HG03066 (cell line): ENCODE results near the gene SDC1.

Experiments
- ATAC-seq: cut with Tn5 transposase; IDR thresholded peaks from one replicate; pipeline ENCODE4 v1.9.1; 2021; ENCODE audit warnings: low read depth; ENCODE audit not compliant: unreplicated experiment

The SDC1 gene

GRCh38 chr2:20215183-20216040 is 9.5 kb downstream of the SDC1 start:
- ATAC-seq, result no peak

DNA sequence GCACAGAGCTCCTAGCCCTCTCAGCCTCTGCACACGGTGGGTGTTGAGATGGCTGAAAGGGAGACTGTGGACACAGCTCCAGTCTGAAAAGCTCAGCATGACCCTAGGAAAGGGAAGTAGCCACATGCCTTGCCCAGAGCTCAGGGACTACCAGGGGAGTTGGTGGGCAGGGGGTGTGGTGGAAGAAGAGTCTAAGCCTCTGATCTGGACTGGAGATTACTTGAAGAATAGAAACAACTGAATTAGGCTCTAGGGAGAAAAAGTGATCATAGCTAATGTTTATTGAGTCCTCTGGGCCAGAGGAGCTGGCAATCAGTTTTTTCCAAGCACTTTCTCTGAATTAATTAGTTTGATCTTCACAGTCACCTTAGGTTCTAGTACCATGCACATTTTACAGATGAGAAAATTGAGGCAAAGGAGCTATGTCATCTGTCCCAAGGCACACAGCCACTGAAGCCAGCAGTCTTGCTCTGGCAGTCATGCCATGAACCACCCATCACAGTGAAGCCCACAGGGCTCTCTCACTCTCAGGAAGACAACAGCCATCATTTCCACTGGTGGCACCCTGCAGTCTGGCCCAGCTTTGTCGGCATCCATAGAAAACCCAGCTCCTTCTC is 10.3 kb downstream of the SDC1 start:
- no peak for ATAC-seq

- no peak for ATAC-seq
Measured at GRCh38 chr2:20213651-20214565, 11.0 kb downstream of the SDC1 start.

- no peak for ATAC-seq
Measured at GRCh38 chr2:20212871-20213503, 11.9 kb downstream of the SDC1 start.

GRCh38 chr2:20212459-20212870 is 12.5 kb downstream of the SDC1 start:
- ATAC-seq, result no peak

DNA sequence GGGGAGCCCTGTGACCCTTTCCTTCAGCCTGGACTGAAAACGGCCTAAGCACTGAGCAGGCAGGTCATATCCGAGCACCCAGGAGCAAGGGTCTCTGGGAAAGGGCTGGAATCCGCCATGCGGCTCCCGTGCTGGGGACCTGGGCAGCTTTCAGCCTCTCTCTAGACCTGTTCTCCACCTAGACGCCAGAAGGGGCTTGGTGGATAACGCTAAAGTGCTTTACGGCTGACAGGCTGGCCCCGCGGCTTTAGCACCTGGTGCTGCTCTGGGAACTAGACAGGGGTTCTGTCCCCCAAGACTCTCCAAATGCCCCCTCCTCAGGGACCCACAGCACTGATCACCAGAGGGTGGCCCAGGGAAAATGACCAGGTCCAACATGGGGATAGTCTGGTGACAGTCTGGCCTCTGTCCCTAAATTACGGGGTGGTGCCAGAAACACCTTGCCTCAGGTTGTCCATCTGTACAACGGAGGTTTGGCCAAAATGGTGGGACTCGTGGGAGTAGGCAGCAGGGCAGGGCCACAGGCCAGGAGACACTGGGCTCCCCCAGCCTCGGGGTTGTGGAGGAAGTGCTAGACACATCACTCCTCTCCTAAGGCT is 13.0 kb downstream of the SDC1 start:
- no peak for ATAC-seq

GRCh38 chr2:20211420-20211819 is 13.5 kb downstream of the SDC1 start:
- ATAC-seq, result no peak

DNA sequence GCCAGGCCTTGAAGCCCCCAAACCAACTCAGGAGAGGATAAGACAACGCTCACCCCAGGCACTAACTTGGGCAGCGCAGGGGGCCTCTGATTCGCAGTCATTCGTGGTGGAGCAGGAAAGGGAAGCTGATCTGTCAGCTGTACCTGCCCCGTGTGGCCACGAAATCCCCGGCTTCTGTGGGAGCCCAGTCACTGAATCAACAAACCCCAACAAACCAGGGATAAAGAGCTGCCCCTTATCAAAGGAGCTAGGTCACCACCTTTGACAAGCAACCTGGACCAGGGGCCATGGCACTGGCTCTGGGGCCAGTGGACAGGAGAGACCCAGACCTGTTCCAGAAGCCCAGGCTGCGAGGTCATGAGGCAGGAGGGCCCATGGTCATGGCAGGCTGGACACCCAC is 14.5 kb downstream of the SDC1 start:
- ATAC-seq, result no peak

- ATAC-seq, result no peak
Measured at GRCh38 chr2:20209373-20210109, 15.4 kb downstream of the SDC1 start.

DNA sequence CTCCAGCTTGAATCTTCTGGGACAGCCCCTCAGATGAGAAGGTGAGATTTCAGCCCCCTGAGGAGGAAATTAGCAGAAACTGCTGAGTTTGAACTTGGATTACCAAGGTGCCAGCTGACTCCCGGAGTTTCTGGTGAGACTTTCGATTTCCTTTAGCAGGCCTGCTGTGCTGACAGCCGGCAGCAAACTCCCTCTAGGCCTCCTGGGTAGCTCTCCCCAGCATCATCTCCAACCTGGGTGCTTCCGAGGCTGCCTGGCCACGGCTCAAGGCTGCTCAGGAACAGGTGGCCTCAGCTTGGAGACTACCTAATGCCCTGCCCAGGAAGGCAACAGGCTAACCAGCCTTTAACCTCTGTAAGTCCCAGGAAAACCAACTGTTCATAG is 16.5 kb downstream of the SDC1 start:
- no peak for ATAC-seq

DNA sequence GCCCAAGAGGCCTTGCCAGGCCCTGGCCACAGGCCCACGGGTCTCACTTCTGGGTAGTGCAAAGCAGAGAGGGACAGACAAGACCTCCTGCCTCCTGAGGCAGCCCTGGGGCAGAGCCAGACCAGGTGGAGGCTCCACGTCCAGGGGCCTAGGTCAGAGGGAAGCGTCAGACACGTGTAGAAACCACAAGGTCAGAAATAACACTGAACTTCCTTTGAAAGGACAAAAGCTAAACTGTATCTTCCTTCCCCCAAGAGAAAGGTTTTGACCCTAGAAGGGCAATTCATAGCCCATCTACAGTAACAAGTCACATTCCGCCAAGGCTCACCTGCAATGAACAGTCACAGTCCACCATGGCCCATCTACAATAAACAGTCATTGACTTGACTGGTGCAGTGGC is 17.9 kb downstream of the SDC1 start:
- no peak for ATAC-seq

DNA sequence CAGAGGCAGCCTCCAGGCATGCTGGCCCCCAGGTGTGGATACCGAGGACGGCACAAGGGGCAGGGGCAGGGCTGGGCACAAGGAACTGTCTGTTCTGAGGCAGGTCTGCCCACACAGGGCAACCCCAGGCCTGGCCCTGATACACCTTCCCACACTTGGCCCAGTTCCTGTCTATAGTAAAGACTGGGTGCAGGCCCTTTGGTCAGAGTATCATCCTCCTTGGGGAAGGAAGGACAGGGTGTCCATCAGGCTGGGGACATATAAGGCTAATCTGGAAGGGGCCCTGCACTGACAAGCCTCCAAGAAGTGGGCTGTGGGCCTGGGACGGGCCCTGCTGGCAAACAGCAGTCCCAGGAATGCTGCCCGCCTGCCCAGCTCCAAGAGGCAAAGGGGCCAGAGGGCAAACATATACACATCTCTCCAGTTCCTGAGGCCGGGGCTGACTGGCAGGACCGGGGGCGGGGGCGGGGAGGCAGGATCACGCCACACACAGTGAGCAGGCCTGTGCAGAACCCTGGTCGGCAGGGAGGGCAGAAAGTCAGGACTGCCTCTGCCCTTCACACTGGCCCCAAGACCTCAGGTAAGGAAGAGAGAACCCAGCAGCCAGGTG is 18.9 kb downstream of the SDC1 start:
- ATAC-seq, result no peak

DNA sequence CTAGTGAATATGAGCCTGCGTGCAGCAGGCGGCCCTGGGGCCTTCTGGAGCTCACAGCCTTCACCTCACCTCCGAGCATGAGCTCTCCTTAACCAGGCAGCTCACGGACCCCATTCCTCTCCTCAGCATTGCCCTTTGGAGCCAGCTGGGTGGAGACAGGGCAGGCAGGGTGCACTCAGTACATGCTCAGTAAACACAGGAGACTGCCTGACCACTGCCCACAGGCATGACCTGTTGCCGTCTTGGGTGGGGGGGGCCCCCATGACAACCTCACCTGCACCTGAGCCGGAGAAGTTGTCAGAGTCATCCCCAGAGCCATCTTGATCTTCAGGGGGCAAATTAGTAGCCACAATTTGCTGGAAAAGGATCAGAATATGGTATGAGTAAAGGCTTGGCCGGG is 19.9 kb downstream of the SDC1 start:
- no peak for ATAC-seq

GRCh38 chr2:20203521-20204225 is 21.3 kb downstream of the SDC1 start:
- no peak for ATAC-seq

DNA sequence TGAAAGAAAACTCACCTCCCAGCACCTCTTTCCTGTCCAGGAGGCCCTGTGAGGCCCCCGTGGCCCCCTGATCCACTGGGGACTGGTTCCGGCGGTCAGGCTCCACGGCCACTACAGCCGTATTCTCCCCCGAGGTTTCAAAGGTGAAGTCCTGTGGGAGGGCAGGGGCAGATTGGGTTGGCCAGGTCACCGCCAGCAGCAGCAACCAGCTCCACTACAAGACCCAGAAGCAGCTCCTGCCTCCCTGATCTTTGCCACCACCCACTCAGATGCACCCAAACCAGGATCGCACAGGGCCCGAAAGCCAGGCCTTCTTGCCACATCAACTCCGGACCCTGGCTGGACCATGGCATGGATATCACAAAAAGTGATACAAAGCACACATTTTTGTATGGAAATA is 21.9 kb downstream of the SDC1 start:
- ATAC-seq, result no peak

- no peak for ATAC-seq
Measured at GRCh38 chr2:20201671-20202070, 23.3 kb downstream of the SDC1 start.

DNA sequence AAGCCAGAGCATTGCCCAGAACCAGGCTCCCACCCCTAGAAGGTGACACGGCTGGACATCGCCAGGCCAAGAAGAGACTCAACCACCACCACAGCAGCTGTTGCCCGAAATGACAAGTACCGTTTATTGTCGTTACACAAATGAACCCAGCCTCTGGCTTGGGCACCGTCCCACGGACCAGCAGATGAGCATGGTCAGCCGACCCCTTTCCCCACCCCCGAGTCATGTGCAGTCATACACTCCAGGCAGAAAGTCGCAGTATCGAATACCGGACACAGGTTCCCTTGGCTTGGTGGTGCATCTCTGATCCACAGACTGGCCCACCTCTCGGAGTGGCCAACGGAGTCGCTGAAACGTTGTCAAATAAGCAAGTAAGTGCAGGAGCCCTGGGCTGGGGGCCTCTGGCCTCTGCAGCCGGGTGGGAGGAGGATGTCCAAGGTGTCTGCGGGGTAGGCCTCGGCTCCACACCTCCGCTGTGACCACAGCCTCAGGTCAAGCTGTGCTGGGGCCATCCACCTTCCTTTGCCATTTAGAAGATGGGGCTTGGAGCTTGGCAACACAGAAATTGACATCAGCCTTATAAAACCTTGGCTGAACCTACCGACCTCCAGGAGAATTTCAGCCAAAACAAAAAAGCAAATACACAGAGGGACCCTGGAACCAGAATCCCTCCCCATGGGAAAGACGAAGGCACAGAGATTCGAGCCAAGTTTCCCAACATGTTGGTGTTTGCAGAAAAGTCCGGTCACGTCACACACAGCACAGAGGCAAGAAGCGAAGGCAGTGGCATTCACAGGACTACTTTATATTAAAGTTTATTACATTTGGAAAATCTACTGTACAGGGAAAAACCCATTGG is 24.0 kb downstream of the SDC1 start:
- no peak for ATAC-seq
